NB4 (cell line): ENCODE data around the gene TKFC.
A peak's percentile ranks its signal among the peaks of the same experiment; 100 is the strongest.

Experiments used
- DNase-seq: peaks from one replicate; pipeline ENCODE4 v3.0.0; 2010; ENCODE audit warnings: low read depth
- H3K4me3 ChIP-seq: one replicate; pipeline ENCODE4 v1.5.1; 2011; ENCODE audit warnings: mild to moderate bottlenecking, low read depth, low read length, moderate library complexity
- CTCF ChIP-seq: IDR thresholded peaks from one replicate; pipeline ENCODE4 v1.5.1; 2012; ENCODE audit warnings: low read depth, low read length
- MAX ChIP-seq: IDR thresholded peaks from 2 replicates; pipeline ENCODE4 v1.6.1; 2011; ENCODE audit warnings: low read depth, low read length
- MYC ChIP-seq: IDR thresholded peaks from 2 replicates; pipeline ENCODE4 v1.6.1; 2011; ENCODE audit warnings: low read depth, low read length
- POLR2A ChIP-seq: IDR thresholded peaks from 2 replicates; pipeline ENCODE4 v1.6.1; 2011; ENCODE audit warnings: mild to moderate bottlenecking; ENCODE audit not compliant: insufficient read length; ENCODE audit errors: extremely low read depth

The TKFC gene

DNA sequence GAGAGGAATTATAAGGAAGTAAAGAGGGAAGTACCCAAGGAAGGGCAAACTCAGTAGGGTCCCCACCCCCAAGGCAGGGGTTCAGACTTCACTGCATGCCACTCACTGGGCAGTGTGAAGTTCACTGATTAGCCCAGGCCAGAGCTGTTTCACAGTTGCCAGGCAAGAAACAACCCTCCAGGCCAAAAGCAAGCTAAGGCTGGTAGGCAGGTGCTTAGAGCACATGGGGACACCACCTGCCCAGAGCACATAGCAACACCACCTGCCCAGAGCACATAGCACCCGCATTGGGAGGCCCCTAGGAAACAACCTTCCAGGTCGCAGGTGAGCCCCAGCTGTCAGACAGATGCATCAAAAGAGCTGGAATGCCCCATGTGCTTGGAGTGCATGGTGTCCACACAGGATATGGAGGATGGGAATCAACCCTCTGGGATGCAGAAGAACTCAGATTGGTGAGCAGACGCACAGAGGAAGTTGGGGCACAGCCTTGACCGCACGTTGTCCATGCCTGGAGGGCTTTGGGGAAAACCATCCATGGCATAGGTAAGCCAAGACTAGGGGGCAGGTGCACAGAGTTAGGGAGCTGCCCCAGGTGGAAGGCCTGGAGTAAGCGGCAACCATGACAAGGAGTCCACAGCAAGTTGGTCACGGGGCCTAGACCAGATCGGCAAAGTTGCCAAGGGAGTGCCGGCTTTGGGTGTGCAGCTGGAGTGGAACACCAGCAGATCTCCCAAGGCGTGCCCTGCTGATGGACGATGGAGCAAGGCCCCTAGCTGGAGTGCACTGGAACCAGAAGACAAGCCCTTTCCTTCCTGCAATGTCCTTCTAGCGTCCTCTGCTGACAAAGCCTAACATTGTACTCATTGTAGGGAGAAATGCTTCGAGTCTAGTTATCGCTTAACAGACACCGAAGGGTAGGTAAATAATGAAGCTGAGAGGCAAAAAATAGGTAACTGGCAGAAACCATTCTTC lies 51.5 kb downstream of the TKFC start:
- peak; percentile 77 for DNase-seq
- H3K4me3 ChIP-seq, result no peak overlapping the region
- TF ChIP-seq CTCF (peak; percentile 66), MAX (no peak), POLR2A (no peak), MYC (peak; percentile 35)

DNA sequence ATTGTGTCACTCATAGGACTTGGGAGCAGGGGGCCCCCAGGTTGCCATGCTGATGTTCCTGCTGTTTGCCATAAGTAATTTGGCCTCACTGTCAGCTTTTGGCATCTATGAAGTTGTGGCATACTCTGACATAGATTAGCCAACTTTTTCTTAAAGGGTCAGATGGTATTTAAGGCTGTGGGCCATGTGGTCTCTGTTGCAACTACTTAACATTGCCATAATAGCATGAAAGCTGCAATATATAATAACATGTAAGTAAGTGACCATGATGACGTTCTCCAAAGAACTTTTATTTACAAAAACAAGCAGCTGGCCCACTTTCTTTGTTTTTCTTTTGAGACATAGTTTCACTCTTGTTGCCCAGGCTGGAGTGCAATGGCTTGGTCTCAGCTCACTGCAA lies 57.1 kb downstream of the TKFC start:
- peak; percentile 49 for DNase-seq
- no peak overlapping the region for H3K4me3 ChIP-seq
- TF ChIP-seq MYC (no peak), CTCF (no peak), POLR2A (no peak), MAX (no peak)

DNA sequence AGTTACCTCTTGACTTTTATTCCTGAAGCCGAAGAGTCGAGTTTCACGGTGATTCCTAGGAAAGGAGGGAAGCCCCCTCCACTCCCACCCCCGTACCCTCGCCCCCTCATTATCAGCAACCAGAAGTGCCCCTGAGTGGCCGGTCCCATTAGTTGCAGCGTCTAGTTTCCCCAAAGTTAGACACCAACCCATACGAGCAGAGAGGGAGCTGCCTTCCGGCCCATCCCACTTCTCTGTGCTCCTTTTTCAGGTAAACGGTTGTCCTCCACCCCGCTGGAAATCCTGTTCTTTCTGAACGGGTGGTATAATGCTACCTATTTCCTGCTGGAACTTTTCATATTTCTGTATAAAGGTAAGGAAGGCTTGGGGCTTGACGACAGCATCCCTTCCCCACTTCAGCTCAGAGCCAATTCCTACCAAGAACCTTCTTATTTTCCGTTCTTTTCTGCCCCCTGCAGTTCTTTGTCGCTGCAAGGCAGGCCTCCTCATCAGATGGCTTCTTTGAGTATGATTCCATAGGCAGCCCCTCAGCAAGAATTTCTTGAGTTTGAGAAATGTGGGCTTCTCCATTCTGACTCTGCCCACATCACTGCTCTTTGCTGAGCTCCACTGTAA lies 60.1 kb downstream of the TKFC start:
- H3K4me3 ChIP-seq, result peak overlapping the region; percentile 91
- no peak for TF ChIP-seq MYC
- no peak for TF ChIP-seq POLR2A
- TF ChIP-seq MAX, result no peak; the same call in 1 of the 2 replicates
- TF ChIP-seq CTCF, result peak; percentile 28
- DNase-seq, result peak; percentile 69
